HG02759 (cell line): ENCODE measurements around the gene GSTT2B.
"Not testable (repeated sequence)": the region's sequence is repeated elsewhere in the genome, so short reads cannot be mapped to it uniquely, and the experiment has no call there.

Experiments
- ATAC-seq: cut with Tn5 transposase; IDR thresholded peaks from one replicate; pipeline ENCODE4 v1.9.1; 2021; ENCODE audit warnings: mild to moderate bottlenecking, moderate library complexity; ENCODE audit not compliant: unreplicated experiment

The GSTT2B gene, protein sequence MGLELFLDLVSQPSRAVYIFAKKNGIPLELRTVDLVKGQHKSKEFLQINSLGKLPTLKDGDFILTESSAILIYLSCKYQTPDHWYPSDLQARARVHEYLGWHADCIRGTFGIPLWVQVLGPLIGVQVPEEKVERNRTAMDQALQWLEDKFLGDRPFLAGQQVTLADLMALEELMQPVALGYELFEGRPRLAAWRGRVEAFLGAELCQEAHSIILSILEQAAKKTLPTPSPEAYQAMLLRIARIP

DNA sequence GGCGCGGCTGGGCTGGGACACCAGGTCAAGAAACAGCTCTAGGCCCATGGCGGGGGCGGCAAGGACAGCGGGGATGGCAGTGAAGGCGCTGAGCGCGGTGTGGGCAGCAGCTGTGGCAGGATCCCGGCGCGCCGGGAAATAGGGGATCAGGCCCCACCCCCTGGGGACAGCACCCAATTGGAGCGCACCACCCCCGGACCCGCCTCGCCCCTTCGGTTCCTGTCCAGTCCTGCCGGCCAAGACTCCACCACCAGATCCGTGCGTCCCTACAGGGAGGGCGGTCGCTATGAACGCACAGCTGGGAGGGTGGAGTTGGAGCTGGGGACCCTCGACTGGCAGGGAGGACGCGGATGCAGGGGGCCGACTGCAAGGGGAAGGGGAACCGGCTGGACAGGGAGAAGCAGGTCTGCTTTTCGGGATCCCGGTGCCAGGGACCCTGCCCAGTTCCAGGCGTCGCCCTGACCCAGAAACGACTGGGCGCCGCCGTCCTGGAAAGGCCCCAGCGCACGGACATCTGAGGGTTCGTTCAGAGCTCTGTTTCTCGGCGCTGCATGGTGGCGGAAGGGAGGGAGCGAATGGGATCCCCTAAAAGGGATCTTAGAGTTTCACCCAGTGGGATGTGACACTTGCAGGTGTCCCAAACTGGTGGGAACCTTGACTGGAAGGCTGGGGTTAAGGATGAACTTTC lies at the start of gene GSTT2B:
Gene GSTT2B (minus strand): TSS at position 112 of the 688 bp plus-strand sequence. CDS start 64 bp downstream, at position 48.
- not testable (repeated sequence) for ATAC-seq

DNA sequence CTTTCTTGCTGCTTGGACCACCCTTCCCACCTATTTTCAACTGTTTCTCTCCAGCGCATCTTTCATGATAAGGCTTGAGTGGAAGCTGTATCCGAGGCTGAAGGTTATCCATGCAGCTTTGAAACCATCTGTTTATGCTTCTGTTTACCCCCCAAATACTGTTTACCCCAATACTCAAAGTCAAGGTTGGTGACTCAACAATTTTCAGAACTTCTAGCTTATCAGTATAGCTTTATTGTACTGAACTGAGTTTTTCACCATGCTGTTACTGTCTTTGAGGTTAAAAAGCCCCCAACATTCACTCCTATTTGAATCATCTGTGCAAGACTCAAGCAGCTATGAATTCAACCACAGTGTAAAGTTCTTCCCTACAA lies 49.0 kb upstream of the GSTT2B start:
- ATAC-seq, result no peak

DNA sequence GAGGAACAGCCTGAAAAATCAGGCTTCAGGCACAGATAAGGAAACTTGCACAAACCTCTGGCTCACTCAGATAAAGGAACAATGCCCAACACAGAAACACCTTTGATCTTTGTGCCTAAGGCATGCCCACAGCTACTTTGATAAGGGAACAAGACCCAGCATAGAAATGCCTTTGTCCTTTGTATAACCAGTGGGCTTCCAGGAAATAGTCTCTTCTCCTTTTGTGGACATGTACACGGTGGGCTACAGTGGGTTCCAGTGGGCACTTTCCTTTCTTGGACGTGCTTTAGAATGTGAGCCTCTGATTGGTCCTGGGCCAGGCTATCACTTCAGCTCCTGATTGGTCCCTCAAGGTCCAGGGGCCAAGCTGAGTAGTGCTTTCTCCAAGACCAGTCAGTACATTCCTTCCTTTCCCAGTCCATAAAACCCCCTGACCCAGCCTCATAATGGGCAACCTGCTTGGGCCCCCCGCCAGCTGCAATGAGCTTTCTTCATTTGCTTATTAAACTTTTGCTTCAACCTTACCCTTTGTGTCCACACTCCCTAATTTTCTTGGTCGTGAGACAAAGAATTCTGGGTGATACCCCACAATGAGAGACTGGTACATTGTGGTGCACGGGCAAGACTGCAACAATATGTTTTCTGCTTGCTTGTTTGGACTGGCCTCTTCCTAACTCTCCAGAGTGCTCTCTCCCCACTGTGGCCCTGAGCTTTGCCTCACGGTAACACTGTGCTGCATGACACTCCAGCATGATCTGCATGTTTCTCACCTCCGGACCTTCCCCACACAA lies 48.4 kb upstream of the GSTT2B start:
- ATAC-seq, result no peak

DNA sequence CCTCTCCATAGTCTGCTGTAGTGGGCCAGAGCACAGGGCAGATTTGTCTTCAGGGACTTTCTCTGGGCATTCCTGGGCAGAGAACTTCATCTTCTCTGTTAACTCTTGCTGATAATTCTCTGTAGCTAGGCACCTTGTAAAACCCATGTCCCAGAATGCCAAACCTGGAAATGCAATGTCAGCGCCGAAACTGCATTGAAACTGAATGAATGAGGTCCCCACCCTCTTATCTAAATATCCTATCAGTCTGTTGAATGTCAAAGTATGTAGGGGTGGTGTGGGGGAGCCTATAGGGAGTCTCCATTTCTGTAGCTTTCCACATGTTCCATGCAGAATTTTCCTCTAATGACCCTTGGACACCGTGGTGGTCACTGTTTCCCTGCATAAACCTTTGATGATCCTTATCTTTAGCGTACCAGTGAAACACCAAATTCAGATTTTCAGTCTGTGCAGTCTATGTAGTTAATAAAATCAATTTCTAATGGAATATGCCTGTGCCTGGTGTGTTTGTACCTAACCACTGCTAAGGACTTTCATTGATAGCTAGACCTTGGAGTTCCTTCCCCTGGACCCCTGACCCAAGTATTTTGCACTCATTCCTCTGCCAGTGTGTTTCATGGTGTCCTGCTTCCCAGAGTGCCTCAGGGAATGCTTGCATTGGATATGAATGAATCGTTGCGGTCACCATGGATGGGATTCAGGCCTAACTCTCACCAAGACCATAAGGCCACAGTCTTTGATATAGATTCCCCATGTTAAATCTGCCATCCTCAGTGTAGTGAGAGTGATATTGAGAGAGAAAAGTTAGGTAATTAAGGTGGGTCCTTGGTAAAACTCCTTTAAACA lies 47.6 kb upstream of the GSTT2B start:
- no peak for ATAC-seq

DNA sequence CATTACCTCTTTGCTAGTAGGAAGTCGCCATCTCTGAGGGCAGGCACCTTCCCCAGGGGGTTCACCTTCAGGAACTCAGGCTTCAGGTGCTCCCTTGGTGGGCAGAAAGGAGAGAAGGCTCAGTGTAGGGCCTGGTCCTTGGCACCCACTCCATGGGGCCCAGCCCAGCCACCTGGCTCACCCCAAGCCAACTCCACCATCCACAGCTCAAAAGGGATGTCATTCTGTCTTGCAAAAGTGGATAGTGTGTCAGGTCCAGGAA lies 47.0 kb upstream of the GSTT2B start:
- ATAC-seq, result no peak

DNA sequence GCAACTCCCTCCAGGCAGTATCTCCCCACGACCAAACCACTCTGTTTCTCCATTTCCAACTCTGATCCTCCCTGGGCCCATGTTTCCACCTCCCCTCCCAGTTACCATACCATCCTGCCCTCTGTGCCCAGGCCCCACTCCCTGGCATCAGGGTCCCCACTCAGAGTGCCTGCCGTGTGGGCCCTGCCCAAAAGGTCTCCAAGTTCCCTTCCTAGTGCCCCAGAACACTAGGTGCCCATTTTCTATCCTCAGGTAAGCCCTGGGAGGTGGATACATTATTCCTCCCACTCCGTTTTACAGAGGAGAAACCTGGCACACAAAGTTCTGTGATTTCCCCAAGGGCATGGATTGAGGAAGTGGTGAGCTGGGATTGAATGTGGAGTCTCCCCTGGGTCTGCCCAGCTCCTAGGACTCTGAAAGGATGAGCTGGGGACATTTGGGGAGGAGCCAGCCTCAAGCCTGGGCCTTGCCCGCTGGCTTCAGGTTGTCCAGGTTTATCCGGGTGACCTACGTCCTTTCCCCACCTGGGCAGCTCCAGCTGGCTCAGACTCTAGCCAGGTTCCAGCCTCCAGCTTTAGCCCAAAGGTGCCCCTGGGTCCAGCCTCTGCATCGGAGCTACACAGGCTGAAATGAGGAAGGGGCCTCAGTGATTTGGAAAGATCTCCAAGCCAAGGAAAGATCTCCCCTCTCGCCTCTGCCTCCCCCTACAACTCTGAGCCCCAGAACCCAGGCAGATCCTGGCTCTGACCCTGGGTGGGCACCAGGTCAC lies 46.4 kb upstream of the GSTT2B start:
- ATAC-seq, result no peak

DNA sequence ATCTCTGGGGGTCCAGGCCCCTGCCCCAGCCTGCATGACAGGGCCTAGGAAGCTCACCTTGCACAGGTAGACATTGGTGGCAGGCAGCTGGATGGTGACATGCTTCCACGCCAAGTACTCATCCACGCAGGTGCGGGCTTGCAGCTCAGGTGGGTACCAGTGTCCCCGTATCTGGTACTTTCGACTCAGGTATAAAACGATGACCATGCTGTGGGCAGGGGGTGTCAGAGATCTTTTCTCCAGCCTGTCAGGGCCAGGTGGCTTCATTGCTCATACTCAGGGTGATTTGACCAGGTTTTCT lies 45.9 kb upstream of the GSTT2B start:
- ATAC-seq, result no peak

DNA sequence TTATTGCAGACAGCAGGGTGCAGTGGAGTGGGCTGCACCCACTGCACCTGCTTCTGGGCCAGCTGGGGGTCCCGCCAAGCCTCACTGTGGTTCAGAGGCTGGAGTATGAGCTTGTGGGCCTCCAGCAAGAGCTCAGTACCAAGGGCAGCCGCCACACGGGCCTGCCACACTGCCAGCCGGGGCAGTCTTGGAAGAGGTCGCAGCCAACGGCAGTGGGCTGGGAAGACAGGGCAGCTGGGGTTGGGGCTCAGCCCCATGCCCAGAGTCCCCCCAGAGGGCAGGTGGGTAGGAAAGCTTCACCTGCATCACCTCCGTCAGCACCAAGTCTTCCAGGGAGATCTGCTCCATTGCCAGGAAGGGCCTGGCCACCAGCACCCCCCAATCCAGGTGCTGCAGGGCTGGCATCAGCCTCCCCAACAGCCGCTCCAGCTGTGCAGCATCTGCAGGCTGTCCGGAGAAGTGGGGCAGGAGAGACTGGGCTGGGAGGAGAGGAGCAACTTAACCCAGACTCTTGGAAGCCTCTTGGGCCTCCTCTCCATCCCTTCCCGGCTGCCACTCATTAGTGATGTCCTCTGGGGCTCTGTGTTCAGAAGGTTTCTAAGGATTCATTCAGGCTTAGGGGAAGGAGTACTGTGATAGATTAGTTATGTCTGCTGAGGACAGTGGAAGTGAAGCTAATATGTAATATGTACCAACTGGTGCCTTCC lies 45.4 kb upstream of the GSTT2B start:
- no peak for ATAC-seq

DNA sequence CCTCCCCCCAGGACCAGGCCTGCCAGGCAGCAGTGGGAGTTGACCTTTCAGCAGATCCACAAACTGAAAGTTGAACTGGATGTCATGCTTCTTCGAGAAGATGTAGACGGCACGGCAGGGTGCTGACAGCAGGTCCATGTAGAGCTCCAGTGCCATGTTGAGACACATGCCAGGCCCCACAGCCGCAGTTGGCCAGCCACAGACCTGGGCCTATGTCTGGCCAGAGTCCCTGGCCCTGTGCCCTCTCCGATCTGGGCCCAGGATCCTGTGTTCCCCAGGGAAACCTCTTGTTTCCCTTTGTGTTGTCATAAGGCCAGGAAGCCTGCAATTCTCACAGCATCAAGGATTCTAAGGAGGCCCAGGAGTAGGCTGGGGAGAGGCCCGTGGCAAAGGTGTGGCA lies 44.2 kb upstream of the GSTT2B start, which contains the start of gene GSTT4:
Gene GSTT4 (minus strand): TSS at position 253 of the 400 bp plus-strand sequence. CDS start 97 bp downstream, at position 156.
- ATAC-seq, result no peak

DNA sequence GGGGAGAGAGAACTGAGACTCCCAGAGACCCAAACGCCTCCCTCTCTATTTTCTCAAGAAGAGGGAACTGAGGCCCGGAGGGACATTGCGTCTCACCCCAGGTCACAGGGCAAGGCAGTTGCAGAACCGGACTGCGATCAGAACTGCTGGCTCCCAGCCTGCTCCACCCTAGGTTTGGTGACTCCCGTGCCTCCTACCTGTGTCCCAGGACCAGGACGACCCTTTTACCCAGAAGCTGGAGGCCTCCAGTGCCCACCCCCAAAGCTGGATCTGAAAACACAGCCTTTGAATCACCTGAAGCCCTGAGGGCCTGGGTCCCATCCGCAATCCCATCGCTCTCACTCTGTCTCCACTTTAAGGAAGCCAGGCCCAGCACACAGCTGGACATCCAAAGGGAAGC lies 42.9 kb upstream of the GSTT2B start:
- ATAC-seq, result no peak

DNA sequence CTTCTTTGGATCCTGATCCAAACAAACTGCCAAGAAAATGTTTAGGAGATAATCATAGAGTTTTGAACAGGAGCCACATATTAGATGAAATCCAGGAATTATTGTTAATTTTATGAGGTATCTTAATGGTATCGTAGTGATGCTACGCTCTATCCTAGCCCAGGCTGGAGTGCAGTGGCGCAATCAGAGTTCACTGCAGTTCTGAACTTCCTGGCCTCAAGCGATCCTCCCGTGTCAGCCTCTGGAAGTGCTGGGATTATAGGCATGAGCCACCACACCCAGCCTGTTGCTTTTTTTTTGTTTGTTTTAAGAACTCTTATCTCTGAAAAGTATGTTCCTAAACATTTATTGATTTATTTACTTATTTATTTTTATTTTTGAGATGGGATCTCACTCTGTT lies 41.9 kb upstream of the GSTT2B start:
- ATAC-seq, result no peak

DNA sequence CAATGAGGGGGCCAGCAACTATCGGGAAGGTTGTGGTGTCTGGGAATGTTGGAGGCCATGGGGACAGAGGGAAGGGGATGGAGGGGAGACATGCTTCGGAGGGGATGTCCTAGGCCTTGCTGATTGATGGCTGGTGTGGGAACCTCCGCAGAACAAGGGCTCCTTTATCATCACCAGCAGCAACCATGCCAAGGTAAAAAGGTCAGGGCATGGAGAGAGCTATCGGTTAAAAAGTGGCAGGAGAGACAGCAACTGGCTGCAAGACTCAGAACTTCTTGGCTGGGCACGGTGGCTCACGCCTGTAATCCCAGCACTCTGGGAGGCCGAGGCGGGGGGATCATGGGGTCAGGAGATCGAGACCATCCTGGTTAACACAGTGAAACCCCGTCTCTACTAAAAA lies 41.3 kb upstream of the GSTT2B start:
- no peak for ATAC-seq

DNA sequence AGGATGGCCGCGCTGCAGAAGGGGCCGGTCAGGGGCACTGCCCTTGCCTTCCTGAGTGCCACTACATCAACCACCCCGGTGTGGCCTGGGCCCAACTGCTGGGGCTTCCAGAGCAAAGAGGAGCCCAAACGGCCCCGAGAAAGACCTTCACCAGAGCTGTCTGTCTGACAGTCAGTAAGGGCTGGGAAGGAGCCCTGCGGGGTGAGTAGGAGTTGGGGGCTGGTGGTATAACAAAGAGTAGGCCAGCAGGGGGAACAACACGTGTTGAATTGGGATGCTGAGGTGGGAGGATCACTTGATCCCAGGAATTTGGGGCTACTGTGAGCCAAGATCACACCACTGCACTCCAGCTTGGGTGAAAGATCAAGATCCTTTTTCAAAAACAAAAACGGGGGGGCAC lies 40.3 kb upstream of the GSTT2B start:
- no peak for ATAC-seq

DNA sequence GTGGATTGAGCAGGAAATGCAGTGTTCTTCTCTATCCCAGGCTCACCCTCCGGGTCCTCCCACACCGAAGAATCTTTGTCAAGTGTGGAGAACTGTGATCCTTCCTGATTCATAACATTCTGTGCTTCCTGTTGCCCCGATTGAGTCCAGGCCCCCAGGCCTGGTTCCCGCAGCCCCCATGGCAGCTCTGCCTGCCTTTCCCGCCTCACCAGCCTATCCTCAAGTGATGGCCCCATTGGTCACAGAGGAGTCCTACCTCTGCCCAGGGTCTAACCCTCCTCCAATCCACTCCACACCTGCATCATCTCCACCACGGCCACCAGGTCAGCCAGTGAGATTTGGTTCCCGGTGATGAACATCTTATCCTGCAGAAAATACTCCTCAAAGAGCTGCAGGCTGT lies 38.8 kb upstream of the GSTT2B start:
- not testable (repeated sequence) for ATAC-seq

DNA sequence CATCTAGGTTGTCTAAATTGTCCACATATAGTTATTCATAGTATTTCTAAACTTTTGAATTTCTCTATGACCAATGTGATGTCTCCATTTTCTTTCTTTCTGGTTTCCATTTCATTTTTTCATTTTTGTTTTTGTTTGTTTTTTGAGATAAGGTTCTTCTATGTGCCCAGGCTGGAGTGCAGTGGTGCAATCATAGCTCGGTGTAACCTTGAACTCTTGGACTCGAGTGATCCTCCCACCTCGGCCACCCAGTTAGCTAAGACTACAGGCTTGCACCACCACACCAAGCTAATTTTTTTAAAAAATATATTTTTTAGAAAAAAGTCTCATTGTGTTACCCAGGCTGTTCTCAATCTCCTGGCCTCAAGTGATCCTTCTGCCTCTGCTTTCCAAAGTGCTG lies 36.1 kb upstream of the GSTT2B start:
- ATAC-seq, result no peak

DNA sequence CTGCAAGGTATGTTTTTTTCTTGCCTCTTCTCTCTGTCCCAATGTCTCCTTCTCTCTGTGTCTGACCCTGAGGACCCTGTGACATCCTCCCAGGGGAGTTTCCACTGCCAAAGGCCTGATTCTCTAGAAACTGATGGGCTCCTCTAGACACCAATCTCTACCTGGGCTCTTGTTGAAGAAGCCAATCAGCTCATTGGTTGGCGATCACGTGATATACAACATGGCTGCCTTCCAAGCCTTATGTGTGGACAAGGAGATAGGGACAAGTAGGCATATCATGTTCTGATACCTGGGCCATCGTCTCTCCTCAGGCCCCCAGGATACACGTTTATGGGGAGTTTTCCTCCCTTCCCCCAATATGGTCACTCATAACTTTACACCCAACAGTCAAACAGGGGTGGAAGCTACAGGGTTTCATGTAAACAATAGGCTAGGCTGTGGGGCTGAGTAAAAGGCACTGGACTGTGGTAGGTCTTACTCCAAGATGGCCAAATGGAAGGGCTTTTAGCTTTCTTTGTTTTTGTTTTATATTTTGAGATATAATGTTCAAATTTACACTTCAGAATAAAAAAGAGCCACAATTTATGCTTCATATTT lies 32.7 kb upstream of the GSTT2B start:
- ATAC-seq, result not testable (repeated sequence)

DNA sequence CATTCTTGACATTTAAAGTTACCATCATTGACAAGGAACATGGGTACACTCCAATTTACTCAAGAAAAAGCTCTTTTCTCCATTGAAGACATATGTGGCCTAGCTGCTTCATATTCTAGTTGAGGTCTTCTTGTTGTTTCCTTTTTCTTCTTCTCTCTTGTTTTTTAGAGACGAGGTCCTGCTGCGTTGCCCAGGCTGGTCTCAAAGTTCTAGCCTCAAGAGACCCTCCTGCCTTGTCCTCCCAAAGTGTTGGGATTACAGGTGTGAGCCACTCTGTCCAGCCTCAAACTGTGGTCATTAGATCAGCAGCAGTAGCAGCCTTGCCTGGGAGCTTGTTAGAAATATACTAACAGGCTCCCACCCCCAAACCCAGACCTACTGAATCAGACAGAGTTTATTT lies 32.1 kb upstream of the GSTT2B start:
- not testable (repeated sequence) for ATAC-seq

DNA sequence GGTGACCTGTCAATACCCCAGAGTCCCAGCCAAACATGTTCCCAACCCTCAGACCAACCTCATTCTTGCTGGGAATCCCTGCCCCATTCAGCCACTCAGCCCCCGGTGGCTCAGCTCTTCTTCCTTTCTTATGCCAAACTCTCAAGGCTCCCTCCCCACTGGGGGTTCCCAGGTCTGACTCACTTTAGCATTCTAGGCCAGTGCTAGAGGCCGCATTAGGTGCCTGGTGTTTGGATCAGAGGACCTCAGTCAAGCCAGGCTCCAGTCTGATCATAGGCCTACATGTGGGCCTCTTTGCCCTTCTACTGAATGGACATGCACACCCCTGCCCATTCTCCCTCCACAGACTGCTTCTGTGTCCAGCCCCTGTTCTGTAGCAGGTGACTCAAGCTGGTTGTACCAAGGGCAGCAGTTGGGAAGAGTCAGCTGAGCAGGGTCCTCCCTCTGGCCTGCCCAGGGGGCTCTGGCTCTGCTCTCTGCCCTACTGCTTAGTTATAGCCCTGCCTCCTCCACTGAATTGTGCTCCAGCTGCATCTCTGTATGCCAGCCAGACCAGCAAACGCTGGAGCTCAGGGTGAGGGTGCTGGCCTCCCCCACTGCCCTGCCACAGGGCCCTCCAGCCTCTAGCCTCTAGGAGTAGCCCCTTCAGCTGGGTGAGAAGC lies 28.7 kb upstream of the GSTT2B start:
- not testable (repeated sequence) for ATAC-seq

DNA sequence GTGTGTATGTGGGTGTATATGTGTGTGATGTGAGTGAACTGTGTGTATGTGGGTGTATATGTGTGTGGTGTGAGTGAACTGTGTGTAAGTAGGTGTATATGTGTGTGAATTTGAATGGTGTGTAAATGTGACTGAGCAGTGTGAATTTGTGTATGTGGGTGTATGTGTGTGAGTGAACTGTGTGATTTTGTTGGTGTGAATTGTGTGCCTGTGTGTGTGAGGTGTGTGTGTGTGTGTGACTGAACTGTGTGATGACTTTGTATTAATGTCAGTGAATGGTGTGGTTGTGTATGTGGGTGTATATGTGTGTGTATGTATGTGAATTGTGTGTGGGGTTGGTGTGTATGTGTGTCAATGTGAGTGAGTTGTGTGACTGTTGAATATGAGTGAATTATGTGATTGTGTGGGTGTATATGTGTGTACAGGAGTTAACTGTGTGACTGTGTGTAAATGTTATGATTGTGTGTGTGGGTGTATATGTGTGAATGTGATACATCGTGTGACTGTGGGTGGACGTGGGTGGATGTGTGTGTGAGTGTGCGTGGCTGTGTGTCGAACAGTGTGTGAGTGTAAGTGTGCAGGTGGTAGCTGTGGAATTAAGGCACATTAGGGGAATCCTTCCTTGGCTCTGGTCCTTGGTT lies 25.7 kb upstream of the GSTT2B start:
- not testable (repeated sequence) for ATAC-seq
